ENCODE data around the gene SLX4IP.
"Not testable (repeated sequence)": the region's sequence is repeated elsewhere in the genome, so short reads cannot be mapped to it uniquely, and the experiment has no call there.

Gene SLX4IP
- long read RNA-seq, donor 1: 0 reads
- long read RNA-seq, donor 2, full-length matches to known transcripts: 1 of 1 reads
- long read RNA-seq, donor 2, partial matches to known transcripts: 0 of 1 reads
- long read RNA-seq, donor 2, other reads (novel, unspliced or antisense): 0 of 1 reads
- long read RNA-seq, donor 3, full-length matches to known transcripts: 1 of 24 reads
- long read RNA-seq, donor 3, partial matches to known transcripts: 17 of 24 reads
- long read RNA-seq, donor 3, other reads (novel, unspliced or antisense): 6 of 24 reads
- long read RNA-seq, donor 4, full-length matches to known transcripts: 2 of 13 reads
- long read RNA-seq, donor 4, partial matches to known transcripts: 11 of 13 reads
- long read RNA-seq, donor 4, other reads (novel, unspliced or antisense): 0 of 13 reads
- long read RNA-seq, donor 5: 0 reads
- long read RNA-seq, donor 6: 0 reads
- long read RNA-seq, donor 7: 0 reads
- long read RNA-seq, donor 8, partial matches to known transcripts: 5 of 5 reads
- long read RNA-seq, donor 8, other reads (novel, unspliced or antisense): 0 of 5 reads

GRCh38 chr20:10434832-10435812 lies at the start of gene SLX4IP:
TSS of gene SLX4IP (plus strand) at chr20:10435305. CDS start at chr20:10458205, 22,900 bp downstream.
- peak; percentile 85 for DNase-seq

GRCh38 chr20:10385850-10386544 lies 49.1 kb upstream of the SLX4IP start:
- no peak for DNase-seq

- DNase-seq: no peak
These were observed 47.4 kb upstream of the SLX4IP start for GRCh38 chr20:10387686-10388085.

- no peak for DNase-seq
These were observed 46.5 kb upstream of the SLX4IP start for GRCh38 chr20:10388597-10388996.

- no peak for DNase-seq
These were observed 44.4 kb upstream of the SLX4IP start for GRCh38 chr20:10390709-10391108.

- not testable (repeated sequence) for DNase-seq
These were observed 40.4 kb upstream of the SLX4IP start for GRCh38 chr20:10394752-10395151.

GRCh38 chr20:10398834-10399369 lies 36.2 kb upstream of the SLX4IP start:
- no peak for DNase-seq

- DNase-seq: no peak
These were observed 32.0 kb upstream of the SLX4IP start for GRCh38 chr20:10402938-10403608.

GRCh38 chr20:10404023-10404628 lies 31.0 kb upstream of the SLX4IP start:
- no peak for DNase-seq

GRCh38 chr20:10404959-10405530 lies 30.1 kb upstream of the SLX4IP start:
- no peak for DNase-seq

- DNase-seq: no peak
These were observed 26.8 kb upstream of the SLX4IP start for GRCh38 chr20:10408108-10408813.

GRCh38 chr20:10411673-10412072 lies 23.4 kb upstream of the SLX4IP start:
- DNase-seq: no peak

- DNase-seq: no peak
These were observed 22.3 kb upstream of the SLX4IP start for GRCh38 chr20:10412591-10413408.

GRCh38 chr20:10415013-10415650 lies 20.0 kb upstream of the SLX4IP start:
- DNase-seq: no peak

- DNase-seq: not testable (repeated sequence)
These were observed 17.9 kb upstream of the SLX4IP start for GRCh38 chr20:10417218-10417617.

GRCh38 chr20:10419550-10420133 lies 15.5 kb upstream of the SLX4IP start:
- DNase-seq: no peak

GRCh38 chr20:10423735-10424134 lies 11.4 kb upstream of the SLX4IP start:
- no peak for DNase-seq

Measured in right kidney (tissue), 9 donors.